GM19455 (cell line): ENCODE measurements around the gene PYGL.

ENCODE experiments used
- ATAC-seq: cut with Tn5 transposase; IDR thresholded peaks from one replicate; pipeline ENCODE4 v1.9.1; 2021; ENCODE audit not compliant: unreplicated experiment

The PYGL gene

GRCh38 chr14:50875359-50876070, 68.8 kb downstream of the PYGL start:
- ATAC-seq, result peak; percentile 81

GRCh38 chr14:50874757-50875156, 69.5 kb downstream of the PYGL start:
- ATAC-seq, result no peak

GRCh38 chr14:50871914-50872732, 72.2 kb downstream of the PYGL start, which contains the start of gene ABHD12B:
TSS of gene ABHD12B (plus strand) at chr14:50872053. CDS start at chr14:50872175, 122 bp downstream.
- ATAC-seq, result no peak

- ATAC-seq, result no peak
Observed at GRCh38 chr14:50871228-50871627, 73.1 kb downstream of the PYGL start.

- ATAC-seq, result no peak
Observed at GRCh38 chr14:50865391-50866076, 78.7 kb downstream of the PYGL start.

GRCh38 chr14:50864946-50865345, 79.3 kb downstream of the PYGL start:
- no peak for ATAC-seq

GRCh38 chr14:50864237-50864636, 80.0 kb downstream of the PYGL start:
- no peak for ATAC-seq

- ATAC-seq, result no peak
Observed at GRCh38 chr14:50862036-50862570, 82.2 kb downstream of the PYGL start.

- ATAC-seq, result no peak
Observed at GRCh38 chr14:50860478-50861086, 83.7 kb downstream of the PYGL start.

GRCh38 chr14:50859296-50859624, 85.0 kb downstream of the PYGL start:
- ATAC-seq, result no peak

GRCh38 chr14:50856660-50857059, 87.6 kb downstream of the PYGL start:
- no peak for ATAC-seq

- ATAC-seq, result no peak
Observed at GRCh38 chr14:50855558-50855957, 88.7 kb downstream of the PYGL start.
